ENCODE data around the gene LMLN.

The LMLN gene

GRCh38 chr3:198017090-198017489 lies 57.1 kb downstream of the LMLN start:
- TF ChIP-seq CTCF (conservative IDR thresholded peaks at IDR 0.05; ENCODE audit: low read length): no peak
- no peak for DNase-seq (ENCODE audit: low read depth)
- H3K4me3 ChIP-seq (ENCODE audit: low read length): no peak overlapping the region

- no peak for DNase-seq (ENCODE audit: low read depth)
- H3K4me3 ChIP-seq (ENCODE audit: low read length): no peak overlapping the region
- no peak for TF ChIP-seq CTCF (conservative IDR thresholded peaks at IDR 0.05; ENCODE audit: low read length)
Observed at GRCh38 chr3:198018416-198018815, 58.4 kb downstream of the LMLN start.

- TF ChIP-seq CTCF (conservative IDR thresholded peaks at IDR 0.05; ENCODE audit: low read length): no peak
- H3K4me3 ChIP-seq (ENCODE audit: low read length): no peak overlapping the region
Observed at GRCh38 chr3:198019115-198019514, 59.1 kb downstream of the LMLN start.

GRCh38 chr3:198021320-198021719 lies 61.3 kb downstream of the LMLN start:
- TF ChIP-seq CTCF (conservative IDR thresholded peaks at IDR 0.05; ENCODE audit: low read length): no peak
- H3K4me3 ChIP-seq (ENCODE audit: low read length): no peak overlapping the region
- DNase-seq (ENCODE audit: low read depth): no peak

More at GRCh38 chr3:198019115-198019514, 59.1 kb downstream of the LMLN start:
- DNase-seq (ENCODE audit: low read depth): no peak

GRCh38 chr3:198022604-198023003 lies 62.6 kb downstream of the LMLN start:
- no peak for DNase-seq (ENCODE audit: low read depth)
- no peak overlapping the region for H3K4me3 ChIP-seq (ENCODE audit: low read length)

GRCh38 chr3:198025644-198026043 lies 65.6 kb downstream of the LMLN start:
- H3K4me3 ChIP-seq (ENCODE audit: low read length): no peak overlapping the region
- no peak for DNase-seq (ENCODE audit: low read depth)
- no peak for TF ChIP-seq CTCF (conservative IDR thresholded peaks at IDR 0.05; ENCODE audit: low read length)

More at GRCh38 chr3:198022604-198023003, 62.6 kb downstream of the LMLN start:
- no peak for TF ChIP-seq CTCF (conservative IDR thresholded peaks at IDR 0.05; ENCODE audit: low read length)

- DNase-seq (ENCODE audit: low read depth): no peak
- no peak for TF ChIP-seq CTCF (conservative IDR thresholded peaks at IDR 0.05; ENCODE audit: low read length)
- no peak overlapping the region for H3K4me3 ChIP-seq (ENCODE audit: low read length)
Observed at GRCh38 chr3:198026620-198027019, 66.6 kb downstream of the LMLN start.
